Stimulated activated CD8-positive, alpha-beta memory T cell treated with anti-CD3 and anti-CD28 coated beads, Interleukin-7, amount 100 ng/mL, for 1 hour (primary cell): ENCODE data around the gene MCF2.

Source experiments
- DNase-seq, 2 donors: peaks; one replicate each; pipeline ENCODE4 v3.0.0-alpha.2; 2020; ENCODE audit warnings: low read depth in 2 of 2

Gene MCF2

DNA sequence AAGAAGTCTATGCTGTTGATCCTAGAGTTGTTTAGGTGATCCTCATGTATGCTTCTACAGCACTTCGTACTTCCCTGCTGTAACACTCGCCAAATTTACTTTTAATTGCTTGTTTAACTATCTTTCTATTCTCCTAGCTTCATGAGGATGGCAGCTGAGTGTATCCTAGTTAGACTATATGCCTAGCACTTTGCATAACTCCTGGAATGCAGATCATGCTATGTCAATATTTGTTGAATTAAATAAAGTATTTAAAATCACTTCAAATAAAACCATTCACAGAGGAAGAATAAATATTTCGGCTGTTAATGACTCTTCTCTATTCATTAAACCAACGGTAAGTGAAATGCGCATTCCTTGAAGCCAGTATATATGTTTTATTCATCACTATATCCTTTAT lies 122.4 kb downstream of the MCF2 start:
- no peak for DNase-seq

DNA sequence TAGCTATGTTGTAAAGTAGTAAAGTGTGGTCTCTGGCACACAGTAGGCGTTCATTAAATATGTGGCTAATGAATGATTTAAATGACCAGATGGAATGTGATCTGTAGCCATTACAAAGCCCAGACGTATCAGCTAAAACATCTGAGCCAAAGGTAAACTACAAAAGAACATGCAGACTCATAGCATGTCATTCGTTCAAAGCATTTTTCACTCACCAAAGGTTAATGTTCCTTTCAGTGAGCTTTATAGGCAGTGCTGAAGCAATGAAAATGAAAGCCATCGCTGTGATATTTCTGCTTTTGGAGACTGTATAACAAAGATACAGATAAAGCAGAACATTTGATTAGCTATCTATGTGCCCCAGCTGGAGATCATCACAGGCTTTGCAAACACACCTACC lies 126.9 kb downstream of the MCF2 start:
- DNase-seq: no peak

DNA sequence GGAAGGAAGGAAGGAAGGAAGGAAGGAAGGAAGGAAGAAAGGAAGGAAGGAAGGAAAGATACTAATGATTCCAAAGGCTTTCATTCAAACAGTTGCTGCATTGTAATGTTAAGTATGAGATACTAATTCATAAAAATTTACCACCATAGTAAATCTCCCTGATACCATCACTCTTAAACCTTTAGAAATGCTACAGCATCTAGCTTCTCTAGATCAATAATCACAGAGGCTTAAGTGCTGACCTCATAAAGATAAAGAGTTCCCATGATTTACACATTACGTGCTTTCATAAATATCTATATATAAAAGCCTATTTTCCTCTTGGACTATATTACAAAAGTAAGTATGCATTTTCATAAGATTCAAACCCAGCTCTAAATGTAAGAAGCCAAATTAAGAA lies 141.0 kb downstream of the MCF2 start:
- DNase-seq: no peak

DNA sequence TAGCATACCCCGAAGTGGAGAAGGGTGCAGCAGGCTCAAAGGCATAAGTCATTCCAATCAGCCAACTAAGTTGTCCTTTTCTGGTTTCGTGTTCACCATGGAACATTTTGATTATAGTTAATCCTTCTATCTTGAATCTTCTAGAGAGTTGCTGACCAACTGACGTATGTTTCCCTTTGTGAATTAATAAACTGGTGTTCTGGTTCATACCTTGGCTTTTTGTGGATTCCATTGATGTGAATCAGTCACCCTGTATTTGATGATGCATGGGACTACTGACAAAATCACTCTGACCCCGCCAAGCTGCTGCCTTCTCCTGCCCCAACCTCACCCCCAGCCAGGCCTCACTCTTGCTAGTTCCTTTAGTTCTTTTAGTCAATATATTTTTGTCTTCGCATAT lies 144.7 kb downstream of the MCF2 start:
- no peak for DNase-seq

DNA sequence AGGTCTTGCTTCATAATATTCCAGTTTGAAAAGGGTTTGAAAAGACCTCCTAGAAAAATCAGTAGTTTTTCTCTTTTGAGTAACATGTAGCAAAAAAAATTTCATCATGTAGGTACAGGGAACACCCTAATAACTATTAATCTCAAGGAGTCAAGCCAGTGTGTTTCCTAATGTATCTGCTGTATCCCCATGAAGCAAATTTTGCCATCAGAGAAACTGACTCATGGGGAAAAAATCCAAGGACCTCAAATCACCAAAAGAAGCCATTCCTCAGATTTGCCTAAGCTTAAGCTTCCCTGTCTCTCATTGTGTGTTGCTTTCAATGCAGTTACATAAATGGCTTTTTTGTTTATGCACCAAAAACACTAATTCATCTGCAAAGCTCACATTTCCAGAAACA lies 147.7 kb downstream of the MCF2 start:
- DNase-seq: no peak

DNA sequence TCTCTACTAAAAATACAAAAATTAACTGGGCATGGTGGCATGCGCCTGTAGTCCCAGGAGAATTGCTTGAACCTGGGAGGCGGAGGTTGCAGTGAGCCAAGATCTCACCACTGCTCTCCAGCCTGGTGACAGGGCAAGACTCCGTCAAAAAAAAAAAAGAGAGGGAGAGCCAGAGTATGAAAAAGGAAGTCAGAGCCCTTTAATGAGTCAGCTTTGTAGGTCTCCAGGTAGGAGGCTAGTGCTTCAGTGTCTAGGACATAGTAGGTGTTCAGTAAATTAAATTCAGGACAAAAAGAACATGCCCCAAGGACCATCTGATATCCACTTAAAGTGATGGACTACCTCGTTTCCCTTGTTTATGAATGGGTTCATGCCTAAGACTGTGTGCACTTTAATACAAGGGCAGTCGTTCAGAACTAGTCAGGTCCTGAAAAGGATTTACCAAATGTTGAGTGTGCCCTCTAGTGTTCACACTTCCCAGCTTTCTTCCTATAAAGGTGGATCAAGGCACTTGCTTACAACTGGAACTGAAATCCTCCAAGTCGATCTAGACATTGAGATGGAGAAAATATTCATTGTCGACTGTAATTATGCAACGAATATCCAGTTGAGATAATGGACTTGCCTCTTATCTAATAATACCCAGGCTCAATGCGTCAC lies 148.5 kb downstream of the MCF2 start:
- no peak for DNase-seq

DNA sequence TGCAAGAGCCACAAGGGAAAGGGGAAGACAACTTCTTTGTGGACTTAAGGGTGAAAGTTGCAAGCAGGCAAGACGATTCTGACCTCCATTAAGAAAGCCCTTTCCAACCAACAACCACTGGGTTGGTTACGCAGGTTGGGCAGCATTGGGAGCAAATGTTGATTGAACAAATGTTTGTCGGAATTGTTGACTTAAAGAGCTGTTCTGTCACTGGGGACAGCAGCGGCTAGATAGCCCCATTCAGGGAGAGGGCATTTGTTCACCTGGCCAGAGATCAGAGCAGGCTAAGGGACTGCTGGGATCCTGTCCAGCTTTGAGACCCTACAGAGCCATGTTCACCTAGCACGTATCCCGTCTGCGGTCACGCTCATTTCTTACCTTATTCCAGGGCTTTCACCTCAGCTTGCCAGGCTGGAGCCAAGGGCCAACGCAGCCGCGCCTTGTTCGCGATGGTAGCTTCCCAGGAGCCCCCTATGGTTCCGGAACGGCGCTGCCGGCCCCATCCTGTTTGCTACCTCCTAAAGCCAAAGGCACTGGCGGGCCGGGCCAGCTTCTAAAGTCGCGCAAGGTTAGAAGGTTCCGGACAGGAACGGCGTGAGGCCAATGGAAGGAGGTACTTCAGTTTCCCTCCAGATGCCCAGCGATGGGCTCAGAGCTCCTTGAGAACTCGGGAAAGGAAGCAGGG lies 152.8 kb downstream of the MCF2 start:
- no peak for DNase-seq

DNA sequence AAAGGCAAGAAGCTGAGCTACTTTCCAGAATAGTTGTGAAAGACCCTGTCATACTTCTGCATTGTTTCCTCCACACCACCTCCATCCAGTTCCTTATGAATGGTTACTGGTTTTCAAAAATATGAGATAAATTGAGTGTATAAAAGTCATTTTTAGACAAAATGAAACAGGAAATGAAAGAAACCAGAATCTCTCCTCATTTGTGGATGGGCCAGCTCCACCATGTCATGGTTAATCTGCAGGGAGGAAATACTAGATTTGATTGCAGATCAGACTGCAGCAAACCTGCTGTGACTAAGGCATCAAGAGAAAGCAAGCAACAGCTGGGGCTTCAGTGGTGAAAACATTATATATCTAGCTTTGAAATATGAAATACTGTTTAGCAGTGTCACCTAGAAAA lies 153.6 kb downstream of the MCF2 start:
- DNase-seq: no peak

DNA sequence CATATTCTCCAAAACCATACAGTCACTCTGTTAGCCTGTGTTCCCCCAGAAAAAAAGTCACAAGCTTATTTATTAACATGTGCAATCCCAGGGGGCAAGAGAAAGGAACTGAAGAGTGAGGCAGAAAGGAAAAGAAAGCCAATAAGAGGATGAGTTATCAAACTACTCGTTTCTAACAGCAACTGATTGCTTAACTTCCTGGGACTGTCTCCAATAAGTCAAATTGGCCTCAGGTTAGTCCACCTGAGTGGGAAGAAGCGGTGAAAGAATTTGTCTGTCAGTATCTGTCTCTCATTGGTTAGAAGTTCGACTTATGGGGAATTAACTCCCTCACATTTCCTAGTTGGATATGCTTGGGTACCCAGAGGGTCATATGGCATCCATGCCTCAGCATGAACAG lies 163.4 kb downstream of the MCF2 start:
- no peak for DNase-seq

DNA sequence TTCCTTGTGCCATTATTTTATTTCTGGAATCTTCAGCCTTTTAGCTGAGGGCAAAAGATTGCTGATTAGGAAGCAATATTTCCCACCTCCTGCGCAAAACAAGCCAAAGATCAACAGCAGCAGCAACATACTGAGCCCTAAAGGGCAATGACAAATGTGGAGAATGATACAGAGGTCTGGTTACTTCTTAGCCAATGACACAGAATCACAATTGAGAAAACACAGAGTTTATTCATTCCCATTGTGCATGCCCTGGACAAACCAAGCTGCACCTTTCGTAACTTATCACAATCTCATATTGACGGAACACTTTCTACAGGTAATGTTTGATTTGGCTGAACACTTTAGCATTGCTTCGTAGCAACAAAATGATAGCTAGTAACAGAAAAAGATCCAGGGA lies 164.0 kb downstream of the MCF2 start:
- DNase-seq: no peak

DNA sequence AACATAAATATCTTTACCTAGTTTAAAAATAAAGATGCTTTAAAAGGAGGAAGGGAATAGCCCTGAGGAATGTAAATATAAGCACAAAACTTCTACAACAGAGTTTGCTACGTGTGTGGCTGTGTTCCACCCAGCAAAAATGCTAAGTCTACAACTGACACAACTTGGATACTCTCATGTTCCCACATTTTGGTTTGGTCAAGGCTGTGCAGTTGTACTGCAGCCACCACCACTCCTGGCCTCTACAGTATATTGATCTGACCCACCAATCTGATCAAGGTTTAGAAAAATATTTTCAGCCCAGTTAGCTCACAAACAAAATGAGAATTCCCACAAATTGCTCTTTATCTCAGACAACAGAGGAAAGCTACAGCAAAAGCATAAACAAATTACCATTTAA lies 165.3 kb downstream of the MCF2 start:
- DNase-seq: no peak

DNA sequence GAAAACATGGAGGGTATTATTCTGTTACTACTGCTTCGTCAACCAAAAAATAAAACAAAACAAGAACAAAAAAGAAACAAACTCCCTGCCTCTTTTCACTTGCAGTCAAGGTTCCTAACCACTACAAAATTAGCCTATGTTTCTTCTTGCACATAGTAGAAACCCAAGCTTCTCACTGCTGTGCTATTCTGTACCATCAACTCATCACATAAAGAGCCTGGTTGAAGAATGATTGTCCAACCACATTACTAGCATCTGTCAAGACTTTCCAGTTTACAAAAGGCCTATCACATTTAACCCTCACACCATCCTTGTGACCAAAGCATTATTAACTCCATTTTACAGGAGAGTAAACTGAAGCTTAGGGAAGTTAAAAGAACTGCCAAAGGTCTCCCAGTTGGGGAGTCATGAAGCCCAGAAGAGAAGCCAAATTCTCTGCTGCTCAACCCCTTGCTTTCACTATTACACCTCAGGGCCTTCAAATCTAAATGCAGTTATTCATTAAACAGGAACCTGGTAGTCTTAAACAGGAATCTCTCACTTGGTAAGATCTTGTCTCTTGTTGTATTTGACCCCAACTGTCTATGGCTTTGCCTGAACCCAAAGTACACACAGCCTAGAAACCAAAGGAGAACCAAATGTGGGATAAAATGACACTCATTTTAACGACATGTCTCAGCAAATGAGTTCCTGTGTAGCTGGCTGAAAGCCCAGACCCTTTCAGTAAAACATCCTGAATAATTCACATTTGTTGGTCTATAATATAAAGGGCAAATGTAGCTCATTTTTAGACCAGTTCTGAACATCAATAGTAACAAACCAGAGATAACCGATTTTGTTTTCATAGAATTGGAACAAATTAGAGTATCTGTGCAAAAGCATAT lies 168.8 kb downstream of the MCF2 start:
- no peak for DNase-seq

DNA sequence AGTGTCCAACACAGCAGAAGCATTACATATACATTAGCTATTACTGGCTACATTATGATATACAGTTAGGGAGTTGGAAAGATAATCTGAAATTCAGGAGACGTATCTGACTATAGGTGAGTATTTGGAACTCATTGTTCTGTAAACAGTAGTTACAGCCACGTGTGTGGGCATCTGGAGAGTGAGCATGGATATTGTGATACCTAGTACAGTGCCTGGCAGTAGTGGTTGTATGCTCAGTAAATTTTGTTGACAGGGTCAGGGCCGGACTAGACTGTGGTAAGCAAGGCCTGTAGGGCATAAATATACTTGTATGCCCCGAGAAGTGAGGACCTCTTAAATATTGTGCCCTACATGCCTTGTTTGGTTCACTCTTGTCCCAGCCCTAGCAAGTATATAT lies 174.5 kb downstream of the MCF2 start:
- DNase-seq: no peak

DNA sequence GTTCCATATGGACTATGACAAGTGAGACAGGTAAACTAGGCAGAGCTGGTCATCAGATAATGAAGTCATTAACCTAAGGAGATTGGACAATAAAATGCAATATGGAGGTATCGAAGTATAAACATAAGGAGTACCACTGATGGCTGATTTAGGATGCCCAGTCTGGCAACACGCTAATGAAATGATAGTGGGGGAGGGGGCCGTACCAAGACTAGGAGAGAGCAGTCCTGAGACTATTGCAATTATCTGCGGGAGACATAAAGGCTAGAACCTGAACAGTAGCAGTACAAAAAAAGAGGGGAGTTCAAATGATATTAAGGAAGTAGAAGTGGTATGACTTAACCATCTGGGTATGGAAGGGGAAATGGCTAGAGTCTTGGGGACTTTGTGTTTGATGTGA lies 175.1 kb downstream of the MCF2 start:
- no peak for DNase-seq
